Mucosa of stomach (tissue), 1 donor: ENCODE results near the gene RANBP10.

ENCODE experiments used
- H3K27me3 ChIP-seq: one replicate; pipeline ENCODE4 v1.7.0; 2013; ENCODE audit warnings: mild to moderate bottlenecking, low read length; ENCODE audit not compliant: control insufficient read depth, insufficient read depth
- H3K36me3 ChIP-seq: one replicate; pipeline ENCODE4 v1.7.0; 2013; ENCODE audit warnings: low read length; ENCODE audit not compliant: control insufficient read depth, insufficient read depth
- H3K4me1 ChIP-seq: one replicate; pipeline ENCODE4 v1.7.0; 2013; ENCODE audit warnings: mild to moderate bottlenecking, low read length; ENCODE audit not compliant: control insufficient read depth, insufficient read depth
- H3K4me3 ChIP-seq: one replicate; pipeline ENCODE4 v1.7.0; 2013; ENCODE audit warnings: low read length
- H3K9ac ChIP-seq: one replicate; pipeline ENCODE4 v1.7.0; 2013; ENCODE audit warnings: mild to moderate bottlenecking, low read length, moderate library complexity
- H3K9me3 ChIP-seq: one replicate; pipeline ENCODE4 v1.7.0; 2013; ENCODE audit warnings: mild to moderate bottlenecking, low read length, moderate library complexity; ENCODE audit not compliant: control insufficient read depth
- donor health status: Pancreatic carcinoma.

RANBP10 gene

DNA sequence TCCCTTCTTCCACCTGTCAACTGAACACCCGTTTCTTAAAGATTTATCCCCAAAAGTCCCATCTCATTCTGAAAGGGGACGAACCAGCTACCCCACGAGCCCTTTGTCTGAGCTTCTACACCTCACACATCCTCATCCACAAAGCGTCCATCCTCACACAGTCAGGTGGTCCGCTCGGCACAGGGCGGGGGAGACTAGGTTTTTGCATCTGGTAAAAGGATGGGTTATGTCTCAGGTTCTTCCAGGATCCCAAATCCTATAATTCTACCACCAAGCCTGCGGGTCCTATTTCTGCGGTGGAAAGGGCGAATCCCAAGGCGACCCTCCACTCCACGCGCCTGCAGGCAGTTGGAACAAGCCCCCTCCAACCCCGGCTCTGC is 87.7 kb downstream of the RANBP10 start:
- H3K9ac ChIP-seq: peak overlapping the region; percentile 84
- peaks cover 35% of the 10 kb centered on the region for H3K4me1 ChIP-seq

DNA sequence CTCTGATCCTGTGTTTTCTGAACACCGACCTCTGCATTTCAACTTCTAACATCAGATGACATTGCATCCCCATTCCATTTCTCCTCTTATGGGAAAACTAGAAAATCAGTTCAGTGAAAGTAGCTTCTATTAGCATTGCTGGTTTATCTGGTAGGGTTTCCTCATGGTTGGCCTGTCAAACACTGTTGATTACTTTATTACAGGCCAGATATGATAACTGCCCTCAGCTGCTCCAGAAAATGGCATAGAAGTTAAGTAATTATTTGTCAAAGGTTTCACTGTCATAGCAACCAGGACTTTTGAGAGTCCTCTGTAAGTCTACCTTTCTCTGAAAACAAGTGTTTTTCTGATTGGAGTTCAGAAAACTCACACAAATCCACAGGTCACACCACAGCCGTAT is 90.3 kb downstream of the RANBP10 start:
- Histone ChIP-seq H3K36me3 (no peaks in the 10 kb centered on the region), H3K4me3 (no peak overlapping the region), H3K27me3 (no peaks in the 10 kb centered on the region), H3K4me1 (peaks cover 36% of the 10 kb centered on the region), H3K9ac (no peak overlapping the region), H3K9me3 (no peaks in the 10 kb centered on the region)

More for the DNA sequence above, 87.7 kb downstream of the RANBP10 start:
- no peaks in the 10 kb centered on the region for H3K27me3 ChIP-seq
- H3K4me3 ChIP-seq: peak overlapping the region; percentile 65
- no peaks in the 10 kb centered on the region for H3K9me3 ChIP-seq
- H3K36me3 ChIP-seq: no peaks in the 10 kb centered on the region

GRCh38 chr16:67714522-67714921 is 91.8 kb downstream of the RANBP10 start:
- no peaks in the 10 kb centered on the region for H3K36me3 ChIP-seq

DNA sequence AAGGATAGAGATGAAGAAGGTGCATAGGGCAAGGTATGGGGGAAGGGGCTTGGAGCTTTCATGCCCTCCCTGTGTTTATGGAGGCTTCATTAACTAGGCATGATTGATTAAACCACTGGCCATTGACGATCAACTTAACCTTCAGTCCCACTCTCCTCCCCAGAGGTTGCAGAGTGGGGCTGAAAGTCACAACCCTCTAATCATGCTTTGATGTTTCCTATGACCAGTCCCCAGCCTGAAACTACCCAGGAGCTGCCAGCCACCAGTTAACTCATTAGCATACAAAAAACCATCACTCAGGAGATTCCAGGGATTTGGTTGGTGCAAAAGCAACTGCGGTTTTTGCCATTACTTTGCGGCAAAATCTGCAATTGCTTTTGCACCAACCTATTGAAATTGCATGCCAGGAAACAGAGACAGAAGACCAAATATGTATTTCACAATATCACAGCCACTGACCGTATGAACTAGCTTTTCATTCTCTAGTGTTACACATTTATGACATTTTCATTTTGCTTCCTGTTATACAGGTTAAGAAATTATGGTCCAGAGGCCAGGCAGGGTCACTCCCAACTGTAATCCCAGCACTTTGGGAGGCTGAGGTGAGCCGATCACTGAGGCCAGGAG is 92.6 kb downstream of the RANBP10 start:
- Histone ChIP-seq H3K36me3 (no peaks in the 10 kb centered on the region), H3K4me1 (peaks cover 36% of the 10 kb centered on the region), H3K9ac (no peak overlapping the region), H3K4me3 (no peak overlapping the region), H3K9me3 (no peaks in the 10 kb centered on the region), H3K27me3 (no peaks in the 10 kb centered on the region)

More at GRCh38 chr16:67714522-67714921, 91.8 kb downstream of the RANBP10 start:
- Histone ChIP-seq H3K4me1 (peaks cover 34% of the 10 kb centered on the region), H3K9me3 (no peaks in the 10 kb centered on the region), H3K4me3 (no peak overlapping the region), H3K9ac (no peak overlapping the region), H3K27me3 (no peaks in the 10 kb centered on the region)

DNA sequence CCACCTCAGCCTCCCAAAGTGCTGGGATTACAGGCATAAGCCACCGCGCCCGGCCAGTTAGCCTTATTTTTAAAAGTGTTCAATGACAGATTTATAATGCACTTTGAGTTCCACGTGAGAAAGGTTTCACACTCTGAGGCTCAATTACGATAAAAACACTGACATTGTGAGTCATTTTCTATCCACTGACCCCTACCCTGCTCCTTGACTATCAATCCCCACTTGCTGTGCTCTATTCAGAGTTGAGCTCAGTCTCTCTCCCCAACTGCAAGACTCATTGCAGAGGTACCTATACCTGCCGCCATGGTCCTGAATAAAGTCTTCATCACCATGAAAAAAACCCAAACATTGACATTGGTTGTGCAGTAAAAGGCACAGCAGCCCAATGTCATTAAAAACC is 95.8 kb downstream of the RANBP10 start:
- Histone ChIP-seq H3K9me3 (no peaks in the 10 kb centered on the region), H3K4me3 (no peak overlapping the region), H3K4me1 (peaks cover 18% of the 10 kb centered on the region), H3K9ac (no peak overlapping the region), H3K36me3 (no peaks in the 10 kb centered on the region), H3K27me3 (no peaks in the 10 kb centered on the region)

GRCh38 chr16:67709050-67709449 is 97.3 kb downstream of the RANBP10 start:
- no peaks in the 10 kb centered on the region for H3K36me3 ChIP-seq
- H3K9me3 ChIP-seq: no peaks in the 10 kb centered on the region
- H3K27me3 ChIP-seq: no peaks in the 10 kb centered on the region
- peaks cover 9% of the 10 kb centered on the region for H3K4me1 ChIP-seq
- no peak overlapping the region for H3K4me3 ChIP-seq
- H3K9ac ChIP-seq: no peak overlapping the region

DNA sequence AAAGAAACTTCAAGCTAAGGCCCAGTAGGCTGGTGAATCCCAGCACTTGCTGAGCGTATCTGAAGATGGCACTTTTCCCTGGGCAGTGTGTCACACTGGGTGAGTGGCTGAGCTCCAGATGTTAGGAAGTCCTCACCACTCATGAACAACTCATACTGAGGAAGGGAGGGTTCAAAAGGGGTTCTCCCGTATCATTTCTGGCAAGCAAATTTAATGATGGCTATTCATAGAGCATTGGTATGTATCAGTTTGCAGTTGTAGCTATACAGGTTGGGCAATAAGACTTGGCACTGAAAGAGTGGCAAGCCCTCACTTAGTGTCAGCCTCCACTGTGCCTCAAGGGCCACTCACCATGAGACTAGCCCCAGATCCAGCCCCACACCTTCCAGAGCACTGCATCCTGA is 98.0 kb downstream of the RANBP10 start:
- H3K4me1 ChIP-seq: peaks cover 5% of the 10 kb centered on the region
- no peaks in the 10 kb centered on the region for H3K36me3 ChIP-seq
- H3K9me3 ChIP-seq: no peaks in the 10 kb centered on the region
- no peak overlapping the region for H3K4me3 ChIP-seq
- H3K9ac ChIP-seq: no peak overlapping the region
- H3K27me3 ChIP-seq: no peaks in the 10 kb centered on the region

- Histone ChIP-seq H3K9ac (no peak overlapping the region), H3K4me1 (peaks cover 5% of the 10 kb centered on the region), H3K4me3 (no peak overlapping the region), H3K27me3 (no peaks in the 10 kb centered on the region), H3K36me3 (no peaks in the 10 kb centered on the region), H3K9me3 (no peaks in the 10 kb centered on the region)
These were observed 98.6 kb downstream of the RANBP10 start for GRCh38 chr16:67707790-67708189.

DNA sequence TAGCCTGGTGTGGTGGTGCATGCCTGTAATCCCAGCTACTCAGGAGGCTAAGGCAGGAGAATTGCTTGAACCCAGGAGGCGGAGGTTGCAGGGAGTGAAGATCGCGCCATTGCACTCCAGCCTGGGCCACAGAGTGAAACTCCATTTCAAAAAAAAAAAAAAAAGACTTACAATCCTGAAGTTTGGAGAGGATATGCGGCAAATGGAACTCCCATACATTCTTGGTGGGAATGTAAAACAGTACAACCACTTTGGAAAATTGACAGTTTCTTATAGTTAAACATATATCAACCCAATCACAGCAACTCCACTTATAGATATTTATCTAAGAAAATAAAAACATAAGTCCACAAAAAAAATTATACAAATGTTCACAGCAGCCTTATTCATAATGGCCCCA is 99.2 kb downstream of the RANBP10 start:
- Histone ChIP-seq H3K9ac (no peak overlapping the region), H3K9me3 (no peaks in the 10 kb centered on the region), H3K4me3 (no peak overlapping the region), H3K27me3 (no peaks in the 10 kb centered on the region), H3K4me1 (peaks cover 5% of the 10 kb centered on the region), H3K36me3 (no peaks in the 10 kb centered on the region)

- peaks cover 5% of the 10 kb centered on the region for H3K4me1 ChIP-seq
- no peaks in the 10 kb centered on the region for H3K27me3 ChIP-seq
- H3K9ac ChIP-seq: no peak overlapping the region
- no peaks in the 10 kb centered on the region for H3K9me3 ChIP-seq
- H3K36me3 ChIP-seq: no peaks in the 10 kb centered on the region
- H3K4me3 ChIP-seq: no peak overlapping the region
These were observed 102.2 kb downstream of the RANBP10 start for GRCh38 chr16:67704110-67704509.

- H3K27me3 ChIP-seq: no peaks in the 10 kb centered on the region
- H3K36me3 ChIP-seq: no peaks in the 10 kb centered on the region
- no peak overlapping the region for H3K4me3 ChIP-seq
- peaks cover 8% of the 10 kb centered on the region for H3K4me1 ChIP-seq
- no peak overlapping the region for H3K9ac ChIP-seq
- no peaks in the 10 kb centered on the region for H3K9me3 ChIP-seq
These were observed 102.7 kb downstream of the RANBP10 start for GRCh38 chr16:67703626-67704025.

GRCh38 chr16:67702130-67702529 is 104.2 kb downstream of the RANBP10 start:
- Histone ChIP-seq H3K36me3 (no peaks in the 10 kb centered on the region), H3K27me3 (no peaks in the 10 kb centered on the region), H3K9me3 (no peaks in the 10 kb centered on the region), H3K9ac (no peak overlapping the region), H3K4me1 (peaks cover 21% of the 10 kb centered on the region), H3K4me3 (no peak overlapping the region)

GRCh38 chr16:67701420-67701819 is 104.9 kb downstream of the RANBP10 start:
- Histone ChIP-seq H3K4me1 (peaks cover 21% of the 10 kb centered on the region), H3K36me3 (no peaks in the 10 kb centered on the region), H3K4me3 (no peak overlapping the region), H3K27me3 (no peaks in the 10 kb centered on the region), H3K9ac (no peak overlapping the region), H3K9me3 (no peaks in the 10 kb centered on the region)
